Glutamatergic neuron (in vitro differentiated cells): ENCODE results near the gene ARHGDIB. TPM values are rescaled to one million over a fixed set of nuclear protein-coding genes. Genes with fewer than 3 reads are reported as not detected.

Experiments used
- DNase-seq: peaks from one replicate; pipeline ENCODE4 v3.0.0; 2022
- H3K27ac Mint-ChIP-seq: one replicate; pipeline ENCODE4 v1.8.0; 2020; ENCODE audit warnings: mild to moderate bottlenecking, mixed read lengths, inconsistent platforms; ENCODE audit not compliant: unreplicated experiment
- H3K27me3 Mint-ChIP-seq: one replicate; pipeline ENCODE4 v1.8.0; 2020; ENCODE audit warnings: mild to moderate bottlenecking, moderate library complexity, mixed read lengths, inconsistent platforms; ENCODE audit not compliant: unreplicated experiment
- H3K36me3 Mint-ChIP-seq: one replicate; pipeline ENCODE4 v1.8.0; 2020; ENCODE audit warnings: mild to moderate bottlenecking, mixed read lengths, inconsistent platforms; ENCODE audit not compliant: unreplicated experiment
- H3K4me1 Mint-ChIP-seq: one replicate; pipeline ENCODE4 v1.8.0; 2020; ENCODE audit warnings: mild to moderate bottlenecking, low read depth, mixed read lengths, inconsistent platforms; ENCODE audit not compliant: unreplicated experiment
- H3K4me3 Mint-ChIP-seq: one replicate; pipeline ENCODE4 v1.8.0; 2020; ENCODE audit warnings: mild to moderate bottlenecking, mixed read lengths, inconsistent platforms; ENCODE audit not compliant: unreplicated experiment
- H3K9me3 Mint-ChIP-seq: one replicate; pipeline ENCODE4 v1.8.0; 2020; ENCODE audit warnings: mild to moderate bottlenecking, moderate library complexity, mixed read lengths, inconsistent platforms; ENCODE audit not compliant: unreplicated experiment
- total RNA-seq: library from RNA; stranded (reverse); fragmentation: NEBNext Ultra II Directional; extraction: Animal tissue kit (Norgen Biotek cat#: 25700); gene quantifications from one replicate; pipeline ENCODE4 v1.2.1, GENCODE V29; 2021; ENCODE audit not compliant: unreplicated experiment
- TF ChIP-seq, protein P1 (sequence below): fragments of 200-600 bp; sonication (generic); IDR thresholded peaks from one replicate; pipeline ENCODE4 v1.5.0; 2021; ENCODE audit not compliant: partially characterized antibody, unreplicated experiment

ARHGDIB gene
- total RNA-seq, 1 donor from 2014 or later = not detected

DNA sequence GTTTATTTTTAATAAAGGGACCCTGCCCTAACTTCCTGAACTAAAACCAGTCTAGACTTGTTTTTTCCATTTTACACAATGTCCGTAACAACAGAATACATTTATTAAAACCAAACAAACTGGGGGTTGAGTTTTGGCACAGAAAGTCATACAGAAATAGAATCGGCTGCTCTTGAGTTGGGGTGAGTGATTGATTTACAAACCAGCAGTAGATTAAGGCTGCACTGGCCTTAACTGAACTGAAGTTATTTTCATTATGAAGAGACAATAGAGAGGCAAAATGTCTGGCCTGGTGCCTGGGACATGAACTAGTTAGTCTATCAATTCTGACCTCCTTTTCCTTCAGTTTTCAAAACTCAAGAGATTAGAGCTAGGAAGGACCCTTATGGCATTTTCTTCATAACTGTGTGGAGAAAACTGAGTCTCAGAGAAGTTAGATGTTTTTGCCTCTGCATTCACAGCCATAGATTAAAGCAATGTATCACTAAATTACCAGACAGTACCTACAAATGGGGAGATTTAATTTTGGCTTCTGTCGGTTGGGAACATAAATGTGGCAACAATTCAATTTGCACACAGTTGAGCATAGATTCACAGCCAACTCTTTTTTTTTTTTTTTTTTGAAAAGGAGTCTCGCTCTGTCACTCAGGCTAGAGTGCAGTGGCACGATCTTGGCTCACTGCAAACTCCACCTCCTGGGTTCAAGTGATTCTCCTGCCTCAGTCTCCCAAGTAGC lies 56.0 kb downstream of the ARHGDIB start:
- DNase-seq = no peak
- Mint-ChIP-seq H3K9me3 (no peaks in the 10 kb centered on the region), H3K4me1 (no peaks in the 10 kb centered on the region)

DNA sequence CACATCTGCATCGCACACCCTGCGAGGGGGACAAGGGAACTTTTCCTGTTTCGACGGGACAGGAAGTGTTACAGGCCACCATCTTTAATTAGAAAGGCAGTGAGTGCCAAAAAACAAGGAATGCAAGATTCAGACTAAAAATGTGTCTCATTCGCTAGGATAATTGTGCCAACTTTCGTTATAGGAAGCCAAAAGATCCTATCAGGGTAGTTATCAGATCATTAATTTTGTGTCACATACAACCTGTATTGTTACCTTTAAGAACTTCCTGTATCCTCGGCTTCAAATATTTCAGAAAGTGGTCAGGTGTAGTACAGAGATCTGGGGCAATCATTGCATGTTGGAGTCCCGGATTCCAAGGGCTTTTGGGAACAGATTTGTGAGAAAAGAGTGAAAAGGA lies 56.5 kb downstream of the ARHGDIB start:
- Mint-ChIP-seq H3K9me3 (no peaks in the 10 kb centered on the region), H3K27ac (no peak overlapping the region), H3K36me3 (no peaks in the 10 kb centered on the region), H3K27me3 (no peaks in the 10 kb centered on the region), H3K4me1 (no peaks in the 10 kb centered on the region), H3K4me3 (no peak overlapping the region)
- TF ChIP-seq, protein P1, sequence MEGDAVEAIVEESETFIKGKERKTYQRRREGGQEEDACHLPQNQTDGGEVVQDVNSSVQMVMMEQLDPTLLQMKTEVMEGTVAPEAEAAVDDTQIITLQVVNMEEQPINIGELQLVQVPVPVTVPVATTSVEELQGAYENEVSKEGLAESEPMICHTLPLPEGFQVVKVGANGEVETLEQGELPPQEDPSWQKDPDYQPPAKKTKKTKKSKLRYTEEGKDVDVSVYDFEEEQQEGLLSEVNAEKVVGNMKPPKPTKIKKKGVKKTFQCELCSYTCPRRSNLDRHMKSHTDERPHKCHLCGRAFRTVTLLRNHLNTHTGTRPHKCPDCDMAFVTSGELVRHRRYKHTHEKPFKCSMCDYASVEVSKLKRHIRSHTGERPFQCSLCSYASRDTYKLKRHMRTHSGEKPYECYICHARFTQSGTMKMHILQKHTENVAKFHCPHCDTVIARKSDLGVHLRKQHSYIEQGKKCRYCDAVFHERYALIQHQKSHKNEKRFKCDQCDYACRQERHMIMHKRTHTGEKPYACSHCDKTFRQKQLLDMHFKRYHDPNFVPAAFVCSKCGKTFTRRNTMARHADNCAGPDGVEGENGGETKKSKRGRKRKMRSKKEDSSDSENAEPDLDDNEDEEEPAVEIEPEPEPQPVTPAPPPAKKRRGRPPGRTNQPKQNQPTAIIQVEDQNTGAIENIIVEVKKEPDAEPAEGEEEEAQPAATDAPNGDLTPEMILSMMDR = no peak
- DNase-seq = no peak

More for the DNA sequence above, 56.0 kb downstream of the ARHGDIB start:
- H3K27me3 Mint-ChIP-seq = no peaks in the 10 kb centered on the region
- no peaks in the 10 kb centered on the region for H3K36me3 Mint-ChIP-seq
- H3K4me3 Mint-ChIP-seq = no peak overlapping the region
- no peak overlapping the region for H3K27ac Mint-ChIP-seq
- TF ChIP-seq, protein P1 = no peak

DNA sequence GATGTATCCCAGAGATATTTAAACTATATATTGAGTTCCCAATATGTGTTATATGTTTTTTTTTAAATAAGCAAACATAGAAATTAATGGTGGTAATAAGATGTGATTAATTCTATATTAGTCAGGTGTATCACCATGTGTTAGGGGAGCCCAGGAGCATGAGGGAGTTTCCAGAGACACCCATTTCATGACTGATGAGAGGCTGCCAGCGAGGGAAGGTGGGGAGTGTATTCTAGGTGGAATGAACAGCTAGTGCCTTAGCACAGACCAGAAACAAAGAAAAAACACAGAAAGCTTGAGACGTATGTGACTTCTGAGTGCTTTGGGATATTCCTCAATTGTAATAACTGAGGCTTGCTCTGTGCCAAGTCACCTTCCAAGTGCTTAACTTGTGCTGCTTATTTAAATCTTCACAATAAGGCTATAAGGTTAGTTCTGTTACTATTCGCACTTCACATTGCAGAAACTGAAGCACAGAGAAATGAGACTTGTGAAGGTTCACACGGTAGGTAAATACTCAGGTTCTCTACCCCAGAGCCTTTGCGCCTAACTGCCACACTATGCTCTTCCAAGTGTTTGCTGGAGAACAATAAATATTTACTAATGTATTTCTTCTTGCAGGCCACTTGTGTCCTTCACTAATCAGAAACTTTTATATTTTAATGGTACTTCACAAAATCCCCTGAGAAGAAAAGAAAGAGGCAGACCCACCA lies 57.9 kb downstream of the ARHGDIB start:
- H3K27me3 Mint-ChIP-seq = no peaks in the 10 kb centered on the region
- no peak overlapping the region for H3K27ac Mint-ChIP-seq
- TF ChIP-seq, protein P1 = no peak
- H3K9me3 Mint-ChIP-seq = no peaks in the 10 kb centered on the region
- no peaks in the 10 kb centered on the region for H3K36me3 Mint-ChIP-seq
- H3K4me1 Mint-ChIP-seq = no peaks in the 10 kb centered on the region
- no peak overlapping the region for H3K4me3 Mint-ChIP-seq
- no peak for DNase-seq

DNA sequence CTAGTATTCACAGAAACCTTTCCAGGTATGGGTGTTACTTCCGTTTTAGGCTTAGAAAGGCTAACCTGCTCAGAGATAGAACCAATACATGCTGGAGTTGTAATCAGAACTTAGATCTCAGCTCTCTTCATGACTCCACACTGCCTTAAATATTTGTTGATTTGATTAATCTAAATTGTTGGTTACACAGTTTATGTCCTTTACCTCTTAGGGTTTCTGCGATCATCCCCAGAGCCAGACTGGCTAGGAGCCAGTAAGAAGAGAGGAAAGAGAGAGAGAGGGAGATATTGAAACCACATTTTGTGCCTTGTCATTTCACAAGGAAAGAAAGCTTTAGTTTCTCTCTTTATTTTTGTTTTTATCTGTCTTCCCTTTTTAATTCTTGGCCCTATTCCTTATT lies 58.9 kb downstream of the ARHGDIB start:
- Mint-ChIP-seq H3K4me1 (no peaks in the 10 kb centered on the region), H3K27ac (no peak overlapping the region), H3K4me3 (no peak overlapping the region), H3K36me3 (no peaks in the 10 kb centered on the region), H3K27me3 (no peaks in the 10 kb centered on the region), H3K9me3 (no peaks in the 10 kb centered on the region)
- TF ChIP-seq, protein P1 = no peak
- DNase-seq = no peak

DNA sequence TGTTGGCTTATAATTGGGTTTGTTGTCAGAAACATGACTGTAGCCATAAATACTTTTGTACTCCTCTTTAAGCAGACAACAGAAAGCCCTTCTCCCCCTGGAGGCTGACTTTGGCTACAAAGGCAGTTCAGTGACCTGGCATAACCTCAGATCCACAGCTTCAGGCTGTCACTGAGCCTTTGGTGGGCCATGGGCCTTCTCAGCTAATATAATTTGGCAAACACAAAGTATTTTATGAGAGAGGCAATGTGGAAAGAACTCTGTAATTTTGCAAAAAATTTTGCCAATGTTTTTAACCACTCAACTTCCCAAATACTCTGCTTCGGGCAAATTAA lies 60.2 kb downstream of the ARHGDIB start:
- Mint-ChIP-seq H3K27ac (no peak overlapping the region), H3K27me3 (no peaks in the 10 kb centered on the region), H3K36me3 (no peaks in the 10 kb centered on the region), H3K9me3 (no peaks in the 10 kb centered on the region), H3K4me1 (peaks cover 3% of the 10 kb centered on the region), H3K4me3 (no peak overlapping the region)
- TF ChIP-seq, protein P1 = no peak
- DNase-seq = no peak
